IMR-90 (cell line): ENCODE data around the gene PEAK1. TPM values are rescaled to one million over a fixed set of nuclear protein-coding genes. Genes with fewer than 3 reads are reported as not detected.

Experiments used
- ATAC-seq: fragments of 200-7000 bp; cut with Tn5 transposase; 2 replicates; pipeline ENCODE4 v1.9.1; 2020; ENCODE audit warnings: low read depth, mild to moderate bottlenecking, moderate library complexity
- BruUV-seq: library from RNA; stranded (reverse); fragments of 400-500 nt; replicated peaks from 2 replicates; lab custom pipeline; 2021; lab: Mats Ljungman, UMichigan
- CTCF ChIA-PET: fragments of 300-600 bp; formaldehyde crosslinking; extraction: SDS; loops from one replicate; lab custom pipeline; 2021; ENCODE audit warnings: antibody characterized with exemption; lab: Yijun Ruan, JAX
- POLR2A ChIA-PET: fragments of 300-600 bp; sonication (Branson Sonifier 250); formaldehyde crosslinking; loops from one replicate; lab custom pipeline; 2022; ENCODE audit warnings: antibody characterized with exemption; ENCODE audit not compliant: unreplicated experiment; lab: Charles Lee
- DNase-seq: peaks from one replicate; pipeline ENCODE4 v3.0.0; 2013
- H2AFZ ChIP-seq: replicated peaks from 2 replicates; pipeline ENCODE3; 2013; ENCODE audit warnings: low read length, mild to moderate bottlenecking; ENCODE audit not compliant: poor library complexity
- H2AK5ac ChIP-seq: 2 replicates; pipeline ENCODE4 v1.6.1; 2013; ENCODE audit warnings: low read depth, low read length, inconsistent platforms
- H2AK9ac ChIP-seq: replicated peaks from 2 replicates; pipeline ENCODE3; 2013; ENCODE audit warnings: mild to moderate bottlenecking, low read depth, low read length, moderate library complexity; ENCODE audit not compliant: poor library complexity
- H2BK120ac ChIP-seq: 2 replicates; pipeline ENCODE4 v1.6.1; 2013; ENCODE audit warnings: low read depth, low read length, inconsistent platforms
- H2BK15ac ChIP-seq: 3 replicates; pipeline ENCODE4 v1.6.1; 2013; ENCODE audit warnings: low read depth, low read length, inconsistent platforms
- H2BK20ac ChIP-seq: 2 replicates; pipeline ENCODE4 v1.6.1; 2013; ENCODE audit warnings: low read depth, mild to moderate bottlenecking, inconsistent platforms, low read length, moderate library complexity
- H2BK5ac ChIP-seq: 2 replicates; pipeline ENCODE4 v1.6.1; 2013; ENCODE audit warnings: mild to moderate bottlenecking, low read depth, low read length, inconsistent platforms; ENCODE audit not compliant: poor library complexity, severe bottlenecking
- H3K14ac ChIP-seq: replicated peaks from 2 replicates; pipeline ENCODE4 v1.6.1; 2013; ENCODE audit warnings: low read depth, low read length, inconsistent platforms
- H3K18ac ChIP-seq: 2 replicates; pipeline ENCODE4 v1.6.1; 2013; ENCODE audit warnings: low read depth, low read length, control low read depth
- H3K23ac ChIP-seq: 2 replicates; pipeline ENCODE4 v1.6.1; 2013; ENCODE audit warnings: low read depth, low read length, inconsistent platforms
- H3K27ac ChIP-seq: 2 replicates; pipeline ENCODE4 v1.5.1; 2013; ENCODE audit warnings: mild to moderate bottlenecking, control low read depth, low read length; ENCODE audit not compliant: insufficient read depth
- H3K27me3 ChIP-seq: 2 replicates; pipeline ENCODE4 v1.6.1; 2013; ENCODE audit warnings: low read length; ENCODE audit not compliant: control insufficient read depth, insufficient read depth
- H3K36me3 ChIP-seq: 2 replicates; pipeline ENCODE4 v1.6.1; 2013; ENCODE audit warnings: low read length, mixed read lengths; ENCODE audit not compliant: control insufficient read depth, insufficient read depth
- H3K4ac ChIP-seq: 2 replicates; pipeline ENCODE4 v1.6.1; 2013; ENCODE audit warnings: low read depth, low read length, inconsistent platforms
- H3K4me1 ChIP-seq: 2 replicates; pipeline ENCODE4 v1.6.1; 2013; ENCODE audit warnings: low read length, mixed read lengths; ENCODE audit not compliant: control insufficient read depth, insufficient read depth
- H3K4me2 ChIP-seq: 2 replicates; pipeline ENCODE4 v1.6.1; 2013; ENCODE audit warnings: low read depth, mild to moderate bottlenecking, control low read depth, low read length, moderate library complexity
- H3K4me3 ChIP-seq: 2 replicates; pipeline ENCODE4 v1.5.1; 2013; ENCODE audit warnings: low read depth, mild to moderate bottlenecking, control low read depth, low read length, moderate library complexity; ENCODE audit not compliant: insufficient read depth
- H3K56ac ChIP-seq: 2 replicates; pipeline ENCODE4 v1.6.1; 2013; ENCODE audit warnings: low read length, inconsistent platforms; ENCODE audit not compliant: insufficient read depth; ENCODE audit errors: extremely low read depth
- H3K79me1 ChIP-seq, 2 experiments: 2 replicates each; pipeline ENCODE4 v1.6.1; 2013; ENCODE audit warnings: low read length in 2 of 2, inconsistent platforms in 1 of 2, low read depth in 1 of 2
- H3K9ac ChIP-seq: 2 replicates; pipeline ENCODE4 v1.6.1; 2013; ENCODE audit warnings: low read depth, low read length, control low read depth
- H3K9me1 ChIP-seq: 2 replicates; pipeline ENCODE4 v1.6.1; 2013; ENCODE audit warnings: low read length, inconsistent platforms; ENCODE audit not compliant: insufficient read depth
- H3K9me3 ChIP-seq: 2 replicates; pipeline ENCODE4 v1.6.1; 2013; ENCODE audit warnings: low read length; ENCODE audit not compliant: control insufficient read depth, insufficient read depth
- H4K20me1 ChIP-seq: 2 replicates; pipeline ENCODE4 v1.6.1; 2013; ENCODE audit warnings: low read length, inconsistent platforms; ENCODE audit not compliant: insufficient read depth
- H4K5ac ChIP-seq: 2 replicates; pipeline ENCODE4 v1.6.1; 2013; ENCODE audit warnings: mild to moderate bottlenecking, low read depth, low read length, control low read depth
- H4K8ac ChIP-seq, 2 experiments: 2 replicates each; pipeline ENCODE4 v1.6.1; 2013; ENCODE audit warnings: low read depth in 2 of 2, low read length in 2 of 2, control low read depth in 1 of 2, inconsistent platforms in 1 of 2
- H4K91ac ChIP-seq: 2 replicates; pipeline ENCODE4 v1.6.1; 2013; ENCODE audit warnings: low read depth, low read length, inconsistent platforms; ENCODE audit not compliant: insufficient read depth
- BHLHE40 ChIP-seq: fragments of 150-350 bp; IDR thresholded peaks from 2 replicates; pipeline ENCODE4 v1.6.1; 2016; ENCODE audit warnings: mild to moderate bottlenecking, low read depth, low read length
- CEBPB ChIP-seq: IDR thresholded peaks from 2 replicates; pipeline ENCODE4 v1.6.1; 2012; ENCODE audit warnings: low read depth, low read length, improper control_type of control experiment
- CHD1 ChIP-seq: IDR thresholded peaks from 2 replicates; pipeline ENCODE4 v1.6.1; 2012; ENCODE audit warnings: low read depth, low read length, improper control_type of control experiment
- CTCF ChIP-seq: conservative IDR thresholded peaks from 2 replicates; pipeline ENCODE4 v1.5.1; 2012; ENCODE audit warnings: mild to moderate bottlenecking, low read depth, low read length, improper control_type of control experiment
- FOS ChIP-seq: fragments of 150-350 bp; IDR thresholded peaks from 2 replicates; pipeline ENCODE4 v1.6.1; 2016; ENCODE audit warnings: low read depth, low read length
- MXI1 ChIP-seq: IDR thresholded peaks from 2 replicates; pipeline ENCODE4 v1.6.1; 2012; ENCODE audit warnings: low read depth, mild to moderate bottlenecking, low read length, moderate library complexity, borderline replicate concordance
- NFE2L2 ChIP-seq: fragments of 150-350 bp; IDR thresholded peaks from 2 replicates; pipeline ENCODE4 v1.6.1; 2016; ENCODE audit warnings: low read depth, mild to moderate bottlenecking, low read length
- POLR2A ChIP-seq: IDR thresholded peaks from 2 replicates; pipeline ENCODE4 v1.6.1; 2012; ENCODE audit warnings: mild to moderate bottlenecking, low read depth, low read length
- SMC3 ChIP-seq: fragments of 150-350 bp; IDR thresholded peaks from 2 replicates; pipeline ENCODE4 v1.6.1; 2016; ENCODE audit warnings: low read depth, mild to moderate bottlenecking, antibody characterized with exemption, low read length, moderate library complexity
- WGBS, 2 experiments: methylation state at CpG; one replicate each; pipeline versions ENCODE4 v1.1.5 to v1.1.7; 2013; ENCODE audit warnings: missing lambda C conversion rate in 2 of 2; ENCODE audit not compliant: insufficient read length in 1 of 2; ENCODE audit errors: extremely low coverage in 2 of 2; 5-methylcytosine and 5-hydroxymethylcytosine counted together
- dilution Hi-C: fragments of 300-500 bp; cut with HindIII; formaldehyde crosslinking; loops from one replicate; pipeline ENCODE4 v1.14.3; 2018; ENCODE audit warnings: low sequenced_read_pairs; ENCODE audit not compliant: unreplicated experiment
- in situ Hi-C: fragments of 300-500 bp; cut with MboI; formaldehyde crosslinking; loops from 3 replicates; pipeline ENCODE4 v1.14.3; 2019; ENCODE audit warnings: low sequenced_read_pairs, inconsistent platforms, mixed read lengths
- intact Hi-C: fragments of 100-400 bp; cut with micrococcal nuclease; formaldehyde crosslinking; loops from 2 replicates; pipeline ENCODE4 v1.10.0; 2022
- polyA plus RNA-seq, 3 experiments: library from polyadenylated mRNA; depleted of rRNA; stranded (reverse); fragments of >200 nt; gene quantifications; 2 replicates each; pipeline ENCODE4 v1.2.3, GENCODE V29; 2012; ENCODE audit warnings: low replicate concordance in 1 of 3
- total RNA-seq: library from RNA; depleted of rRNA; stranded (reverse); fragments of >200 nt; gene quantifications from 2 replicates; pipeline ENCODE4 v1.2.3, GENCODE V29; 2012

The PEAK1 gene
- total and polyA plus RNA-seq, 2 of the 4 experiments (the other 2 are of a cell fraction) = 21.5 to 43.9 TPM

- in situ Hi-C loops = no loop called here
- Histone ChIP-seq H3K27ac (no peak overlapping the region), H2AK9ac (no peak overlapping the region), H3K4me1 (0 out of 2 replicates have a peak, but pooled peaks cover 2% of the 10 kb centered on the region), H3K27me3 (no peaks in the 10 kb centered on the region), H4K91ac (no peak overlapping the region), H2BK20ac (no peak overlapping the region), H4K8ac (no peak overlapping the region), H3K4ac (no peak overlapping the region), H3K56ac (no peak overlapping the region), H3K36me3 (no peaks in the 10 kb centered on the region), H3K14ac (no peak overlapping the region), H3K79me1 (peaks cover 5 to 35% of the 10 kb centered on the region in 2 experiments; a peak in 3 of 4 replicates), H3K9me3 (no peaks in the 10 kb centered on the region), H3K9me1 (no peaks in the 10 kb centered on the region), H3K9ac (no peak overlapping the region), H3K4me2 (no peak overlapping the region), H3K23ac (no peak overlapping the region), H4K5ac (no peak overlapping the region), H2AFZ (no peak overlapping the region), H2BK15ac (no peak overlapping the region), H3K18ac (no peak overlapping the region), H2AK5ac (no peak overlapping the region), H2BK5ac (no peak overlapping the region), H2BK120ac (no peak overlapping the region), H3K4me3 (no peak overlapping the region), H4K20me1 (peaks cover 17% of the 10 kb centered on the region; the same call in 1 of the 2 replicates)
- dilution Hi-C loops = no loop called here
- DNase-seq (no peak), ATAC-seq (no peak)
- TF ChIP-seq CEBPB (no peak), CHD1 (no peak), CTCF (no peak), FOS (no peak), BHLHE40 (no peak), POLR2A (no peak), MXI1 (no peak), NFE2L2 (no peak), SMC3 (no peak)
- no TSS peak for BruUV-seq
- CTCF ChIA-PET = no interaction called here
- intact Hi-C loops = no loop called here
- POLR2A ChIA-PET = no interaction called here
- WGBS, 2 experiments = no CpG with 5 or more reads among the region's 4 CpGs
Measured at GRCh38 chr15:77437264-77437663, 17.4 kb upstream of the PEAK1 start.
